H1 (cell line): ENCODE results near the gene MLLT6. TPM values are rescaled to one million over a fixed set of nuclear protein-coding genes. Genes with fewer than 3 reads are reported as not detected.

ENCODE experiments used
- ATF3 ChIP-seq: IDR thresholded peaks from 2 replicates; pipeline ENCODE4 v1.6.1; 2011; ENCODE audit warnings: low read depth, mild to moderate bottlenecking, low read length; ENCODE audit not compliant: insufficient read depth
- CTBP2 ChIP-seq: IDR thresholded peaks from 2 replicates; pipeline ENCODE4 v1.7.0; 2011; ENCODE audit warnings: borderline replicate concordance, mild to moderate bottlenecking, moderate library complexity, mixed read lengths, low read length; ENCODE audit not compliant: insufficient read depth, insufficient read length
- POLR2AphosphoS5 ChIP-seq: IDR thresholded peaks from 2 replicates; pipeline ENCODE4 v1.6.1; 2011; ENCODE audit warnings: low read depth, low read length
- polyA plus RNA-seq, 7 experiments: library from polyadenylated mRNA; depleted of rRNA in 3 of 7; stranded (reverse) in 5 of 7; unstranded in 2 of 7; fragments of >200 nt in 5 of 7; fragments of 200-250 nt in 2 of 7; gene quantifications; 1 replicate in 5 of 7; 2 replicates in 1 of 7; 4 replicates in 1 of 7; pipeline versions ENCODE4 v1.2.1 to v1.2.3, GENCODE V29; 2011 to 2013; ENCODE audit warnings: missing spikeins in 2 of 7, mixed read lengths in 2 of 7
- total RNA-seq: library from RNA; stranded (reverse); fragmentation: NEBNext Ultra II Directional; extraction: Animal tissue kit (Norgen Biotek cat#: 25700); gene quantifications from 2 replicates; pipeline ENCODE4 v1.2.1, GENCODE V29; 2021

The MLLT6 gene
- total and polyA plus RNA-seq, 2 of the 8 experiments (the other 6 are each of a cell fraction or from before 2014, with no cell fraction given), result 6.5 to 8.0 TPM

GRCh38 chr17:38697061-38697820 is 7.8 kb upstream of the MLLT6 start (continued):
- no peak for TF ChIP-seq POLR2AphosphoS5
- no peak for TF ChIP-seq ATF3
- TF ChIP-seq CTBP2, result no peak
